ENCODE results near the gene IL13.

The IL13 gene

DNA sequence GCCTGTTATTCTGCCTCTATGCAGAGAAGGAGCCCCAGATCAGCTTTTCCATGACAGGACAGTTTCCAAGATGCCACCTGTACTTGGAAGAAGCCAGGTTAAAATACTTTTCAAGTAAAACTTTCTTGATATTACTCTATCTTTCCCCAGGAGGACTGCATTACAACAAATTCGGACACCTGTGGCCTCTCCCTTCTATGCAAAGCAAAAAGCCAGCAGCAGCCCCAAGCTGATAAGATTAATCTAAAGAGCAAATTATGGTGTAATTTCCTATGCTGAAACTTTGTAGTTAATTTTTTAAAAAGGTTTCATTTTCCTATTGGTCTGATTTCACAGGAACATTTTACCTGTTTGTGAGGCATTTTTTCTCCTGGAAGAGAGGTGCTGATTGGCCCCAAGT is 15.5 kb downstream of the IL13 start:
- DNase-seq = no peak

DNA sequence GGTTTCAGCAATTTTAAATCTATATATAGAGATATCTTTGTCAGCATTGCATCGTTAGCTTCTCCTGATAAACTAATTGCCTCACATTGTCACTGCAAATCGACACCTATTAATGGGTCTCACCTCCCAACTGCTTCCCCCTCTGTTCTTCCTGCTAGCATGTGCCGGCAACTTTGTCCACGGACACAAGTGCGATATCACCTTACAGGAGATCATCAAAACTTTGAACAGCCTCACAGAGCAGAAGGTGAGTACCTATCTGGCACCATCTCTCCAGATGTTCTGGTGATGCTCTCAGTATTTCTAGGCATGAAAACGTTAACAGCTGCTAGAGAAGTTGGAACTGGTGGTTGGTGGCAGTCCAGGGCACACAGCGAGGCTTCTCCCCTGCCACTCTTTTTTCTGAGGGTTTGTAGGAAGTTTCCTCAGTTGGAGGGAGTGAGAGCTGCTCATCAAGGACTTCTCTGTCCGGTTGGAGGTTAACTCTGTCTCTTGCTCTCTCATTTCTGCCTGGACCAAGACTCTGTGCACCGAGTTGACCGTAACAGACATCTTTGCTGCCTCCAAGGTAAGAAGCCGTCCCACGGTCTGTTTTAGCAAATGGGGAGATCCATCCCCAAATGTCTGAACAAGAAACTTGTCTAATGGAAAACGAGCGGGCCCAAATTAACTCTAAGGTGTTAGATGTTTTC is 16.1 kb downstream of the IL13 start, which contains the start of gene IL4:
IL4 (plus strand) TSS at position 51 of the 692 bp plus-strand sequence; CDS start at position 113, 62 bp downstream.
- DNase-seq = no peak

DNA sequence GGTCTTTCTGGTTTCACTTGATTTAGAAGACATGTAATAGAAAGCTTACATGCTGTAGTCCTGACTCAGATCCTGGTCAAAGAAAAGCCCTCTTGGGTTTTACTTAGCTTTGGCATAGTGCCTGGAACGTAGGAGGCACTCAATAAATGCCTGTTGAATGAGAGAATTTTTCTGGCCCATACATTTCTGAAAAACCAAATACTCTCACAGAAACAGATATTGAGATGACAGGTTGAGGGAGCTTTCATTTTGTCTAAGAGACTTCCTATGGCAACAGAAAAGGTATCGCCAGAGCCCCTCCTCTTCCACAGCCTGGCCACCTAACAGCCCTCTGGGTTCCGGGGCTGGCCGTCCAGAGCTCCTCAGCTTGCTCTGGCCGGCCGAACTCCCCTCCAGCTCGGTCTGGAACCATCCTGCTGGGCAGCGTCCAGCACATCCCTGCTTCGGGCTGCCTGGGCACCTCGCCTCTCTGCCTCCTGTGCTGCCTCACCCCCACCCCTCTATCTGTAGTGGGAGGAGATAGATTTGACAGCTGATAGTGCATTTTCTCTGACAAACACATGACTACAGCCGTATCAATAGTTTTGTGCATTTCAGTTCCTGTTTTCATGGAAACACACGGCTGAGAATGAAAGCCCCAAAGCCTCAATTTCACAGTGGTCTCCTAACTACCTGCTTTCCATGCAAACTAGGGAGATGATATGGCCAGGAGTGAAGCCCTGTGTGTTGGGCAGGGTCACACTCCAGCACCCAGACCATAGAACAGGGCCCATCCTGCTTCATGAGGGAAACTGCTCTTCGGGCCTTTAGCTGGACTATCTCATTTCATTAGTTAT is 16.9 kb downstream of the IL13 start:
- DNase-seq = no peak

DNA sequence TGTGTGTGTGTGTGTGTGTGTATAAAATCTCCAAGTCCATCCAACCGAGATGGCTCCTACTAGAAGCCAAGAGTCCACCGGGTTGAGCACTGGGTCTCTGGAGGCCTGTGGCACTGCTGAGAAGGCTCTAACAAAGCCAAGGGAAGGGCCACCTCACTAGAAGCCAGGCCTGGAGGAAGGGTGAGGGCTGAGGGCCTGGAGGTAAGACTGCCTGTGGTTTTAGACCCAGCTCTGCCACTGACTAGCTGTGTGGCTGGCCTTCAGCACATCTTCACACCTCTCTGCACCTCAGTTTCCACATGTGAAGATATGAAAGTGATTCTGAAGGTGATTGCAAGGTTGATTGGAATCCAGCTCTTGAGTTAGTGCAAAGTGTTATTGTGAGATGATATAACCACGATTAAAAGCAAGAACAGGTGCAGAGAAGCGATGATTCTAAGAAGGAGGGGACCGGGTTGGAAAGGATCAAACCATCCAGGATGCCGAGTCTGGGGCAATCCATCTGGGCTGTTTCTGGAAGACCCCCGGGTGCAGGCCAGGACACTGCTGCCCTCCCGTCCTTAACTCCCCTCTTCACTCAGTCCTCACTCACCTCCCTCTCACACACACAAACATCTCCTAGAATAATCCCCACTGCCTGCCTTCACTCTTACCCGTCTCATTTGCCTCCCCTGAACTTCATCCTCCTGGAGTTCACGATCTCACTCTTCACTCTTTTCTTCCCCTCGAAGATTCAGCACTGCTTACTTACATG is 18.1 kb downstream of the IL13 start:
- no peak for DNase-seq

DNA sequence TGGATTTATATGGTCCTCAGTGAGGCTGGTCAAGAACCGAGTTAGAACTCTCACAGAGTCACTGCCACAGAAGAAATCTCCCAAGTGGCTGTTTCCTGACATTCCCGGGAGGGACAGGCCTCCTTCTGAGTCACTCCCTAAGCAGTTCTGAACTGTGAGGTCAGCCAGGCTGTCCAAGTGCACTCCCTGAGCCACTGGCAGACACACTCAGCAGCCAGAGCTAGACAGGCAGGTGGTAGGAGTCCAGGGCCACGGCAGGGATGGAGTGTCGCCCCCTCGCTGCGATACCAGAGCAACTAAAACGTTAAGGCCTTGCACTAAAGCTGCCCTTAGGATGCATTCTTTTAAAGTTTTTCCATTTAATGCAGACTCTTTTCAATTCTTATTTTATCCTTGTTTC is 19.2 kb downstream of the IL13 start:
- DNase-seq = no peak

DNA sequence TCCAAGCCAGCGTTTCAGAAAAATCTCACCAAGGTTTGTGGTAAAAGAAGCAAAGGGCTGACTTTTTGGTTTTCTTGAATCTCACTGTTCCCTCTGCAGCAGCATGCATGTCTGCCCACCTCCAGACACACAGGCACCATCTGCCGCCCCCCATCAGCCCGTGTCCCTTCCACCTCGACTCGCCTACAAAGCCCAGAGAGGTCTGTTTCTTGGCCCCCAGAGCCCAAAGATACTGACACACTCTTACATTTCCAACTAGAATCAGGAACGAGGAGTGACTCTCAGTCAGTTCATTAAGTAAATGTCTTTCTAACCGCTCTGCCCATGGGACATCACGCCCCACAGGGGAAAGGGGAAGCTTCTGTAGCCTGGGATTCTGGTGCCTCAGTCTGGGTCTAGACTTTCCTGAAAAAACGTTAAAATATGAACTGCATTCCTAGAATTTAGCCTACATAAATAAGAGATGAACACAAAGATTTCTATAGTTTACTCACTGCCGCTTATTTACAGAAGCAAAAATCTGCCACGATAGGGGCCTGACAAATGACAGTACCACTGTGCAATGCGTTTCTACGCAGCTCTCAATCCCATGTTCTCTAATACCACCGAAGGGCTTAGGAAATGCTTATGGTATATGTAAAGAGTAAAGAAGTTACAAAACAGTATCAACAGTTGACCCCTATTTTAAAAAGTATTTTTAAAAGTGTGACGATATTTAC is 19.9 kb downstream of the IL13 start:
- DNase-seq = no peak

DNA sequence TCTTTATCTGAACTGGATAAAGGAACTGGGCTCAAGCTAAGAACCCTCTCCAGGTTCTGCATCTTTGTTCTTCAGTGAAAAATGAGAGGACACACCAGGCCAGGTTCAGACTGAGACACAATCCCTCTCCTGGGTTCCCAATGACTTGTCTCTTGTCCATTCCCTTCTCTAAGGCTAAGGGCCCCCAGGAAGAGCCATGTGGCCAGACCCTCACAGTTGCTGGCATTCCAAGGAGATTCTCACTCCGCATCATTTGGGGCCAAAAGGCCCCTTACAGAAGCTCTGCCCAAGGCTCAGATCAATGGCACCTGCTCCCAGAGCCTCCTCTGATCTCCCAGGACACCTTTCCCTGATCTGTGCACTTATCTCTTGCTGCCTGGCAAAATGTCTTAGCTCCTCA is 20.8 kb downstream of the IL13 start:
- DNase-seq = no peak

DNA sequence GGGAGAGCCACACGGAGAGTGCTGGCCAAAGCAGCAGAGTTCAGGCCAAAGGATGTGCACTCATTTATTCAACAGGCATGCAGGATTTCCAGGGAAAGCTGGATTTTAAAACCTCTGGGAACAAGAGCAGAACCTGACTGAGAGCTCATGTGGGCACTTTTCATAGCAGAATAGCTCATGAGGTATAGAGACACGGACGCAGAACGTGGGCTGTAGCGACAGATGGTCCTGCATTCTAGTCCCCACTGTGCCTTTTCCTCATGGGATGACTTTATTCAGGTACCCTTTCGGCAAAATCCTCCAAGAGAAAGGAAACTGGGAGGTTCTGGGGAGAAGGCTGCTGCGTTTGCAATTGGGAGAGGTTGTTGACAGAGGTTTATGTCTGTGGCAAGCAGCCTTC is 21.2 kb downstream of the IL13 start:
- no peak for DNase-seq

DNA sequence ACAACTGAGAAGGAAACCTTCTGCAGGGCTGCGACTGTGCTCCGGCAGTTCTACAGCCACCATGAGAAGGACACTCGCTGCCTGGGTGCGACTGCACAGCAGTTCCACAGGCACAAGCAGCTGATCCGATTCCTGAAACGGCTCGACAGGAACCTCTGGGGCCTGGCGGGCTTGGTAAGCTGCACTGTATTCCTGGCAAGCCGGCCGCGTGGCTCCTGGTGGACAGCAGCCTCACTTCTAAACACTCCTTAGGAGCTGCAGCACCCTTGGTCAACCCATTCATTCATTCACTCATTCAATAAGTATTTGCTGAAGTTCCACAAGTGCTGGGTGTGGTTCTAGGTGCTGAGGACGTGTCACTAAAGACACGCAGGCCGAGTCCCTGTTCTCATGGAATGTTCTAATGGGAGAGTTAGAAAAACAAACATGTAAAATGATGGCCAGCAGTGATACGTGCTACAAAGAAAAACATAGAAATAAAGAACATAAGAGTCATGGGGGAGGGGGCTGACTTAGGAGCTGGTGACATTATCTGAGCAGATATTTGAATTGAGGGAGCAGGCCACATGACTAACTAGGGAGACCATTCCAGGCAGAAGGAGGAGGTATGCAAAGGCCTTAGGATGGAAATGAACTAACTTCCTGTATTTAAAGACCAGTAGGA is 21.9 kb downstream of the IL13 start:
- no peak for DNase-seq

DNA sequence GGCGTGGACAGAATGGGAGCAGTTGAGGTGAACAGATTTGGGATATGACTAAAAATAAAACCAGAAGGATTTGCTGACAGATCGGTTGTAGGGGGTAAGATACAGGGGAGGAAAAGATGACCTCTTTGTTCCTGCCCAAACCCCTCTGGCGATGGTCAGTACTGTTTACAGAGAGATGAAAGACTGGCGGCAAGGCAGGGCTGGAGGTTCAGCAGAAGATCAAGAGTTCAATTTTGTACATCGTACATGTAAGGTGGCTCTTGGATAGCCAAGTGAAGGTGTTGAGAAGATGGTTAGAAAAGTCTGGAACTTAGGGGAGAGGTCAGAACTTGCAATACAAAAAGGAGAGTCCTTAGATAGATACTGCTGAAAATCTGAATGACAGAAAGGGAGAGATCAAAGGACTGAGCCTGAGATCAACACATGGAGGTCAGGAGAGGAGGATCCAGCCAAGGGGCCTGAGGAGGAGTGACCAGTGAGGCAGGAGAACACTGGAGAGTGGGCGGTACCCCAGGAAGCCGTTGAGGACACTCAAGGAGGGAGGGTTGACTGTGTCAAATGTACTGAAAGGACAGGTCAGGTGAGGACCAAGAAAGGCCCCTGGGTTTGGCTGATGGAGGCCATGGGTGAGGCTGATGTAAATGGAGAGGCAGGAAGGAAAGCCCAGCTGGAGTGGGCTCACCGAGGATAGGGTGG is 23.0 kb downstream of the IL13 start:
- DNase-seq = no peak

DNA sequence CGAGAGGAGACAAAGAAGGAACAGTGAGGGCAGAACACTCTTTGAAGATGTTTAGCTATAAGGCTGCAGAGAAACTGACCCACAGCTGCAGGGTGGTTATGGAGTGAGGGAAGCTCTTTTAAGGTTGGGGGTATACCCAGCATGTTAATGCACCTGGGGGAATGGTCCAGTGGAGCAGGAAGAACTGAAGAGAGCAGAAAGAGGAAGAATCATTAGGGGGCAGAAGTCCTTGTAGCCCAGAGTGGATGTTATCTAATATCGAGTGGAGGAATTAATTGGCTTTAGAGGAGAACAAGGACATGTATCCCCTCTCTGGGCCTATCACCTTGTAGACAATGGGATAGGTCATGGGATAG is 23.5 kb downstream of the IL13 start:
- no peak for DNase-seq

DNA sequence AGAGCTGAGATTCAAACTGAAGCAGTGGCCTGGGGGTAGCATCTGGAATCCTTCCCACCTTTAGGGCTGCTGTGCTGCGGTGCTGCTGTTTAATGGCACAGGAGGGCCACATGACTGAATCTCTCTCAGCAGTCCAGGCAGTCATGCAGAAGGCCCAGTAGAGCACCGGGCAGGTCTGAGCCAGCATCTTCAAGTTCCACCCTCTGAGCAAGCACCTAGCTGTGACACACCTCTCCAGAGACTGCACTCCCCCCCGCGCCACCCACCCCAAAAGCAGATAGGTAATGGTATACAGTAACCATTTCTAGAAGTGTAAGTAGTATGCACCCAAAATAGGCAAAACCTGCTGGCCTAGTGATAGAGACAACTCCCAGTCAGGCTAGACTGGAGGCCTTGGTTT is 24.0 kb downstream of the IL13 start:
- no peak for DNase-seq

DNA sequence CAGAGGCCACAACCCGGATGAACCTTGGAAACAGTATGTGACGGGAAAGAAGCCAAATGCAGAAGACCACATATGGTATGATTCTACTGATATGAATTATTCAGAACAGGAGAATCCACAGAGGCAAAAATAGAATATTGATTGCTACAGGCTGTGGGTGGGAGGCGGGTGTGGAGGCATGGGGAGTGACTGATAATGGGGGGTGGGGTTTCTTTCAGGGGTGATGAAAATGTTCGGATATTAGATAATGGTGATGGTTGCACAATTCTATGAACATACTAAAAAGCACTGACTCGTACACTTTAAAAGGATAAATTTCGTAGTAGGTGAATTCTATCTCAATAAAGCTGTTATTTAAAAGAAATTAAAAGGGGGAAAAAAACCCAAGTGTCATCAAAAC is 26.5 kb downstream of the IL13 start:
- DNase-seq = no peak

DNA sequence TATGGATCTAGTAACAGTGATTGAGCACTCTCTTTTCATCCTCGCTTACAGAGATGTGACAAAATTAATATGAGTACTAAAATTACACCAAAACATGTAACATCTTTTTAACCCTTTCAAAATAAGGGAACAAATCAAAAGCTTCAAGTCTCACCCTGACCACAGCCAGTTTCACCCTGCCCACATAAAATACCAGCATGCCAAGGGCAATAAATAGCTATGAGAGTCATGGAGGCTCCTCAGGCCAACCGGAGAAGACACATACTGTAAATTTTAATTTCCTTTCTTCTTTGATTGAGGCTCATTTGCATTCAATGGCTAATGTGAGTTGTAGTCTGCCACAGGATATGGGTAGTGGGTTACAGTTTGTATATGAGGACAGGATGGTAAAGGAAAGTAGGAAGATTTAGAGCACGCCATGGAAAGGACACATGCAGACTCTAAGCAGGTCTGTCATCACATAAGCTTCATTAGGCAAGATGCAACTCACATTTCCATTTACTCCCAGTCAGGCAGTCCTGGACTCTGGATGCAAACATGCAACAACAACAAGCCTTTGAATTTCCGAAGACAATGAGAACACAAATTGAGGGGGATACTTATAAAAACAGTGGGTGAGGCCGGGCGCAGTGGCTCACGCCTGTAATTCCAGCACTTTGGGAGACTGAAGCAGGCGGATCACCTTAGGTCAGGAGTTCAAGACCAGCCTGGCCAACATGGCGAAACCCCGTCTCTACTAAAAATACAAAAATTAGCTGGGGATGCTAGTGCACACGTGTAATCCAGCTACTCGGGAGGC is 27.1 kb downstream of the IL13 start:
- no peak for DNase-seq

DNA sequence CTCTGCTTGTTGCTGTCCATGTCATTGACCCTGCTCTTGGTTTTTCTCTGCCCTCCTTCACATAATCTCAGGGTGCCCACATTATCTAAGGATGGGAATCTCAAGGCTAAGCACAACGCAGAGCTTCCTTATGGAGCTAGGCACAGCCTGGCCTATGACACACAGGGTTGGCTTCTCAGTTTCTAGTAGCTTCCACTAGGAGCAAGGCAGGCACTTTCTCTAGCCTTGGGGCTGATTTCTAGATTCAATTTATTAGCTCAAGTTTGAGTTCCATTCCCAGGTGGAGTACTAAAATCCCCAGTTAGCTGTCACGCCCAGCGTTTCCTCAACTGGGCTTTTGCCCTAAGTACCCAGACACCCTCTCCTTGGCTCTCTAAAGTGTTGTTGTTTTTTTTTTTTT is 28.2 kb downstream of the IL13 start:
- DNase-seq = no peak

DNA sequence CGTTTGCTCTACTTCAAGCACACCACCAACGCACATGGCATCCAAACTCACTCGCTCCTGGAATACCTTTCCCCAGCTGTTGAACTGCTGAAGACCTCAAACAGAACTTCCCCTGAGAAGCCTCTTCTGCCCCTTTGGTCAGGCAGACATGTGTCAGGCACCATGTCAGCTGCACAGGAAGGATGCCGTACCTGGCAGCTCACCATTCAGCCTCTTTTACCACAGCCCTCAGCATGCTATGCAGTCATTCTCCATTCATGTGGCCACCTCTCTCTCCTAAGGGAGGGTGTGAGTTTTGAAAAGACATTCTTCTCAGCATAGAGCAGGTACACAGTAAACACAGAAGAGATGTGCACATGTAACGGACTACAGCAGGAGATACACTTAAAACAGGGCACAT is 30.0 kb downstream of the IL13 start:
- DNase-seq = no peak

DNA sequence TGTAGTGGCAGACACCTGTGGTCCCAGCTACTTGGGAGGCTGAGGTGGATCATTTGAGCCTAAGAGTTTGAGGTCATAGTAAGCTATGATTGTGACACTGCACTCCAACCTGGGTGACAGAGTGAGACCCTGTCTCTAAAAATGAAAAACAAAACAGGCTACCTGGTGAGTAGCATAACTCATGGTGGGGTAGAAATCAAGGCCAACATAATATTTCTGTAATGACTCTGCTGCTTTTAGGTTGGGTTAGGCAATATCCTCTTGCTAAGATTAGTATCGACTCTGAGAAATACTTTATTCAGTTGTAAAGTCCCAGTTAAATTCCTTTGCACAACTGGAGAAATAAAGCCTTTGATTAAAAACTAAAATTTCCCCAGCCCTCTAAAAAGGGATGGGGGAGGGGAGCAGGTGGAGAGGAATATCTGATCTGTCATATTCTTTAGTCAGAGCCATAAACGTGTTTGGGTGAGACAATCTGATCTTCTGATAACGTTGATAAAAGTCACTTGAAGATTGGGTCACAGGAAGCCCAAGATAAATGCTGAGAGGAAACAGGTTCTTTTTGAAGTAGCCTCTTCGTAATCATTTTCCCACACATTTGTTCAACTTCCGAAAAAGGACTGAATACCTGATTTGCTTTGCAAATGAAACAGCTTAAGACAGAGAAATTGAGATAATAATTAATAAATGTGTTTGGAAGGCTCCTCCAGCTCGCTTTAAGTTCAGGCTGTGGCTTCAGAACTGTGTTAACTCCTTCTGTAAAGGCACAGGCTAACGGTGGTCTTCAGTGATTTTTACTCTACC is 30.8 kb downstream of the IL13 start:
- no peak for DNase-seq

DNA sequence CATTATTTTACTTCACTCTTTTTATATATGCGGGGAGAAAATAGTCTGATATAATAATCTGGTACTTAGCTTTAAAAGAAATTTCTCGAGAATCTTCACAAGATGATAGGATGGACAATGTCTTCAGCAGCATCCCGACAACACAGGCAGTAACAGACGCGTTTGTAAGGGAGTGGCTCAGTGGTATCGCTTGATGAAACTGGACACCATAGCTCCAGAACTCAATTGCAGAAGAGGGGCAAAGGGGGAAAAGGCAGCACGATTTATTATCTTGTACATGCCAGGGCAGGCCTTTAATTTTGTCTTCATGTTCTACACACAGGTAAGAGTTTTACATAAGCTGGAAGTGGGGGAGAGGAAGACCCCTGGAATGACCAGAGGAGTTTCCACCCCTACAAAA is 31.5 kb downstream of the IL13 start:
- no peak for DNase-seq

DNA sequence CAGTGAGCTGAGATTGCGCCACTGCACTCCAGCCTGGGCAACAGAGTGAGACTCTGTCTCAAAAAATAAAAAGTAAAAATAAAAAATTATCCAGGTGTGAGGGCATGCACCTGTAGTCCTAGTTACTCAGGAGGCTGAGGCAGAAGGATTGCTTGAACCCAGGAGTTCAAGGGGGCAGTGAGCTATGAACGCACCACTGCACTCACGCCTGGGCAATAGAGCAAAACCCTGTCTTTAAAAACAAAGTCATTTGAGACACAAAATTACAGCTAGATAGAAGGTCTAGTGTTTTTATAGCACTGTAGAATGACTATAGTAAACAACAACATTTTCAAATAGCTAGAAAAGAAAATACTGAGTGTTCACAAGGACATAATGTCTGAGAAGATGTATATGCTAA is 32.2 kb downstream of the IL13 start:
- DNase-seq = no peak
